Suprapubic skin (tissue), 3 donors: ENCODE results near the gene TAS2R39.

ENCODE experiments used
- EP300 ChIP-seq: sonication (generic); formaldehyde crosslinking; IDR thresholded peaks from one replicate; pipeline ENCODE4 v1.6.1; 2017; ENCODE audit warnings: antibody characterized with exemption
- POLR2A ChIP-seq, 2 donors: fragments of 450-650 bp; IDR thresholded peaks; one replicate each; pipeline ENCODE4 v1.6.1; 2017; ENCODE audit warnings: antibody characterized with exemption in 2 of 2, mild to moderate bottlenecking in 2 of 2, moderate library complexity in 2 of 2
- TF ChIP-seq, protein P1 (sequence below), 2 donors: fragments of 200-600 bp in 1 of 2; fragments of 450-650 bp in 1 of 2; sonication (generic) in 1 of 2; IDR thresholded peaks; one replicate each; pipeline ENCODE4 v1.5.1; 2016 to 2019; ENCODE audit warnings: antibody characterized with exemption in 2 of 2, mild to moderate bottlenecking in 1 of 2, moderate library complexity in 1 of 2

- TF ChIP-seq, protein P1, sequence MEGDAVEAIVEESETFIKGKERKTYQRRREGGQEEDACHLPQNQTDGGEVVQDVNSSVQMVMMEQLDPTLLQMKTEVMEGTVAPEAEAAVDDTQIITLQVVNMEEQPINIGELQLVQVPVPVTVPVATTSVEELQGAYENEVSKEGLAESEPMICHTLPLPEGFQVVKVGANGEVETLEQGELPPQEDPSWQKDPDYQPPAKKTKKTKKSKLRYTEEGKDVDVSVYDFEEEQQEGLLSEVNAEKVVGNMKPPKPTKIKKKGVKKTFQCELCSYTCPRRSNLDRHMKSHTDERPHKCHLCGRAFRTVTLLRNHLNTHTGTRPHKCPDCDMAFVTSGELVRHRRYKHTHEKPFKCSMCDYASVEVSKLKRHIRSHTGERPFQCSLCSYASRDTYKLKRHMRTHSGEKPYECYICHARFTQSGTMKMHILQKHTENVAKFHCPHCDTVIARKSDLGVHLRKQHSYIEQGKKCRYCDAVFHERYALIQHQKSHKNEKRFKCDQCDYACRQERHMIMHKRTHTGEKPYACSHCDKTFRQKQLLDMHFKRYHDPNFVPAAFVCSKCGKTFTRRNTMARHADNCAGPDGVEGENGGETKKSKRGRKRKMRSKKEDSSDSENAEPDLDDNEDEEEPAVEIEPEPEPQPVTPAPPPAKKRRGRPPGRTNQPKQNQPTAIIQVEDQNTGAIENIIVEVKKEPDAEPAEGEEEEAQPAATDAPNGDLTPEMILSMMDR (IDR thresholded peaks at IDR 0.05), result no peak
- TF ChIP-seq POLR2A (IDR thresholded peaks at IDR 0.05) (no peak), EP300 (no peak)
Measured at GRCh38 chr7:143203386-143203785, 20.2 kb downstream of the TAS2R39 start.
